ENCODE data around the gene MAP6.

MAP6 gene

DNA sequence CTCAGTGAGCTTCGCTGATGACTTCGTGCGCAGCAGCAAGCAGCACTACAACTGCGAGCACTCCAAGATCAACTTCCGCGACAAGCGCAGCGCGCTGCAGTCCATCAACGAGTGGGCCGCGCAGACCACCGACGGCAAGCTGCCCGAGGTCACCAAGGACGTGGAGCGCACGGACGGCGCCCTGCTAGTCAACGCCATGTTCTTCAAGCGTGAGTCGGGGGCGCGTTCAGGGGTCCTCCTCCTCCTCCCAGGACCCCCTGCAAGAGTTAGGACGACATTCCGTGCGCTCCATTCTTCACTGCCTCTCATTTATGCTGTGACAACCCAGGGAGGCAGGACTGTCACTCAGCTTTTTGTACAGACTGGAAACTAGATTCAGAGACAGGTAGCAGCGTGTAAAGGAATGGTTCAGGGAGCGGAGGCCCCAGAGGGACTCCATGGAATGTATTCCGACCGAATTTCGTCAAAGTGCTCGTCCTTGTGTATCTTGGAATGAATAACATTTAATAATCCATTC, 102.0 kb downstream of the MAP6 start:
- TF ChIP-seq PPARA (CRISPR knock-in tag; IDR thresholded peaks at IDR 0.05; ENCODE audit: borderline replicate concordance) (no peak), ZFP30 (CRISPR knock-in tag; IDR thresholded peaks at IDR 0.05) (no peak), ZNF70 (CRISPR knock-in tag; IDR thresholded peaks at IDR 0.05) (no peak), TCF4 (CRISPR knock-in tag; IDR thresholded peaks at IDR 0.05; ENCODE audit: borderline replicate concordance) (no peak), ZC3H10 (CRISPR knock-in tag; IDR thresholded peaks at IDR 0.05) (no peak), RARB (CRISPR knock-in tag; IDR thresholded peaks at IDR 0.05) (no peak)
- TF ChIP-seq, protein P1, sequence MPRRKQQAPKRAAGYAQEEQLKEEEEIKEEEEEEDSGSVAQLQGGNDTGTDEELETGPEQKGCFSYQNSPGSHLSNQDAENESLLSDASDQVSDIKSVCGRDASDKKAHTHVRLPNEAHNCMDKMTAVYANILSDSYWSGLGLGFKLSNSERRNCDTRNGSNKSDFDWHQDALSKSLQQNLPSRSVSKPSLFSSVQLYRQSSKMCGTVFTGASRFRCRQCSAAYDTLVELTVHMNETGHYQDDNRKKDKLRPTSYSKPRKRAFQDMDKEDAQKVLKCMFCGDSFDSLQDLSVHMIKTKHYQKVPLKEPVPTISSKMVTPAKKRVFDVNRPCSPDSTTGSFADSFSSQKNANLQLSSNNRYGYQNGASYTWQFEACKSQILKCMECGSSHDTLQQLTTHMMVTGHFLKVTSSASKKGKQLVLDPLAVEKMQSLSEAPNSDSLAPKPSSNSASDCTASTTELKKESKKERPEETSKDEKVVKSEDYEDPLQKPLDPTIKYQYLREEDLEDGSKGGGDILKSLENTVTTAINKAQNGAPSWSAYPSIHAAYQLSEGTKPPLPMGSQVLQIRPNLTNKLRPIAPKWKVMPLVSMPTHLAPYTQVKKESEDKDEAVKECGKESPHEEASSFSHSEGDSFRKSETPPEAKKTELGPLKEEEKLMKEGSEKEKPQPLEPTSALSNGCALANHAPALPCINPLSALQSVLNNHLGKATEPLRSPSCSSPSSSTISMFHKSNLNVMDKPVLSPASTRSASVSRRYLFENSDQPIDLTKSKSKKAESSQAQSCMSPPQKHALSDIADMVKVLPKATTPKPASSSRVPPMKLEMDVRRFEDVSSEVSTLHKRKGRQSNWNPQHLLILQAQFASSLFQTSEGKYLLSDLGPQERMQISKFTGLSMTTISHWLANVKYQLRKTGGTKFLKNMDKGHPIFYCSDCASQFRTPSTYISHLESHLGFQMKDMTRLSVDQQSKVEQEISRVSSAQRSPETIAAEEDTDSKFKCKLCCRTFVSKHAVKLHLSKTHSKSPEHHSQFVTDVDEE (CRISPR knock-in tag; IDR thresholded peaks at IDR 0.05) = no peak

DNA sequence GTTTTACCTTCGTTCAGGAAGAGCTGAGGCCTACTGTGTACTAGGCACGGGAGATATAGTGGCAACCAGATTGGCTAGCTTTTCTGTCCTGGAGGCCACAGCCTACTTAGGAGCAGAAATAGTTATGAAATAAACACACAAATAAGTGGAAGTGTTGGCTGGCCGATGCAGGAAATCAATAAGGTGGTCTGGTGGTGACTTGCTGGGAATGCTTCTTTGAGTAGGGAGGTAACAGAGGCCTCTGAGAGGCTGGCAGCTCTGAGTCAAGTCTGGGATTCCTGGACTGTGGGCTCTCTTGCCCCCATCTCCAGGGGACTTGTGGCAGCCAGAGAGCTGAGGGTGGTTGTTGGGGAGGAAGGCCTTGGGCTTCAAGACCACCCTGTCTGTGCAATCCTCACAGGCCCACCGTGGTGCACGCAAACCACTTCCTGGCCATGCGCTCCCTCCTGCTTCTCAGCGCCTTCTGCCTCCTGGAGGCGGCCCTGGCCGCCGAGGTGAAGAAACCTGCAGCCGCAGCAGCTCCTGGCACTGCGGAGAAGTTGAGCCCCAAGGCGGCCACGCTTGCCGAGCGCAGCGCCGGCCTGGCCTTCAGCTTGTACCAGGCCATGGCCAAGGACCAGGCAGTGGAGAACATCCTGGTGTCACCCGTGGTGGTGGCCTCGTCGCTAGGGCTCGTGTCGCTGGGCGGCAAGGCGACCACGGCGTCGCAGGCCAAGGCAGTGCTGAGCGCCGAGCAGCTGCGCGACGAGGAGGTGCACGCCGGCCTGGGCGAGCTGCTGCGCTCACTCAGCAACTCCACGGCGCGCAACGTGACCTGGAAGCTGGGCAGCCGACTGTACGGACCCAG, 102.7 kb downstream of the MAP6 start:
- no peak for TF ChIP-seq ZNF70 (CRISPR knock-in tag; IDR thresholded peaks at IDR 0.05)
- TF ChIP-seq ZFP3 (CRISPR knock-in tag; IDR thresholded peaks at IDR 0.05) = no peak
- no peak for TF ChIP-seq OSR1 (CRISPR knock-in tag; IDR thresholded peaks at IDR 0.05)
- TF ChIP-seq, protein P2, sequence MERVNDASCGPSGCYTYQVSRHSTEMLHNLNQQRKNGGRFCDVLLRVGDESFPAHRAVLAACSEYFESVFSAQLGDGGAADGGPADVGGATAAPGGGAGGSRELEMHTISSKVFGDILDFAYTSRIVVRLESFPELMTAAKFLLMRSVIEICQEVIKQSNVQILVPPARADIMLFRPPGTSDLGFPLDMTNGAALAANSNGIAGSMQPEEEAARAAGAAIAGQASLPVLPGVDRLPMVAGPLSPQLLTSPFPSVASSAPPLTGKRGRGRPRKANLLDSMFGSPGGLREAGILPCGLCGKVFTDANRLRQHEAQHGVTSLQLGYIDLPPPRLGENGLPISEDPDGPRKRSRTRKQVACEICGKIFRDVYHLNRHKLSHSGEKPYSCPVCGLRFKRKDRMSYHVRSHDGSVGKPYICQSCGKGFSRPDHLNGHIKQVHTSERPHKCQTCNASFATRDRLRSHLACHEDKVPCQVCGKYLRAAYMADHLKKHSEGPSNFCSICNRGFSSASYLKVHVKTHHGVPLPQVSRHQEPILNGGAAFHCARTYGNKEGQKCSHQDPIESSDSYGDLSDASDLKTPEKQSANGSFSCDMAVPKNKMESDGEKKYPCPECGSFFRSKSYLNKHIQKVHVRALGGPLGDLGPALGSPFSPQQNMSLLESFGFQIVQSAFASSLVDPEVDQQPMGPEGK (CRISPR knock-in tag; IDR thresholded peaks at IDR 0.05; ENCODE audit: borderline replicate concordance) = no peak
- TF ChIP-seq BACH2 (CRISPR knock-in tag; IDR thresholded peaks at IDR 0.05; ENCODE audit: borderline replicate concordance) = no peak
- TF ChIP-seq ZC3H10 (CRISPR knock-in tag; IDR thresholded peaks at IDR 0.05) = no peak
- no peak for TF ChIP-seq PPARA (CRISPR knock-in tag; IDR thresholded peaks at IDR 0.05; ENCODE audit: borderline replicate concordance)
- TF ChIP-seq SNAI2 (CRISPR knock-in tag; IDR thresholded peaks at IDR 0.05) = no peak
- no peak for TF ChIP-seq RARB (CRISPR knock-in tag; IDR thresholded peaks at IDR 0.05)
- no peak for TF ChIP-seq ZNF8 (CRISPR knock-in tag; IDR thresholded peaks at IDR 0.05)
- TF ChIP-seq ARNTL (CRISPR knock-in tag; IDR thresholded peaks at IDR 0.05; ENCODE audit: borderline replicate concordance, low read depth) = no peak
- TF ChIP-seq, protein P3, sequence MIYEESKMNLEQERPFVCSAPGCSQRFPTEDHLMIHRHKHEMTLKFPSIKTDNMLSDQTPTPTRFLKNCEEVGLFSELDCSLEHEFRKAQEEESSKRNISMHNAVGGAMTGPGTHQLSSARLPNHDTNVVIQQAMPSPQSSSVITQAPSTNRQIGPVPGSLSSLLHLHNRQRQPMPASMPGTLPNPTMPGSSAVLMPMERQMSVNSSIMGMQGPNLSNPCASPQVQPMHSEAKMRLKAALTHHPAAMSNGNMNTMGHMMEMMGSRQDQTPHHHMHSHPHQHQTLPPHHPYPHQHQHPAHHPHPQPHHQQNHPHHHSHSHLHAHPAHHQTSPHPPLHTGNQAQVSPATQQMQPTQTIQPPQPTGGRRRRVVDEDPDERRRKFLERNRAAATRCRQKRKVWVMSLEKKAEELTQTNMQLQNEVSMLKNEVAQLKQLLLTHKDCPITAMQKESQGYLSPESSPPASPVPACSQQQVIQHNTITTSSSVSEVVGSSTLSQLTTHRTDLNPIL (CRISPR knock-in tag; IDR thresholded peaks at IDR 0.05; ENCODE audit: low read depth) = no peak
- no peak for TF ChIP-seq TOX (CRISPR knock-in tag; IDR thresholded peaks at IDR 0.05; ENCODE audit: borderline replicate concordance)
- TF ChIP-seq ZNF565 (CRISPR knock-in tag; conservative IDR thresholded peaks at IDR 0.05; ENCODE audit: low read depth) = no peak
- no peak for TF ChIP-seq ISL1 (CRISPR knock-in tag; IDR thresholded peaks at IDR 0.05)
- no peak for ATAC-seq

More for the DNA sequence above, 102.0 kb downstream of the MAP6 start:
- no peak for ATAC-seq

DNA sequence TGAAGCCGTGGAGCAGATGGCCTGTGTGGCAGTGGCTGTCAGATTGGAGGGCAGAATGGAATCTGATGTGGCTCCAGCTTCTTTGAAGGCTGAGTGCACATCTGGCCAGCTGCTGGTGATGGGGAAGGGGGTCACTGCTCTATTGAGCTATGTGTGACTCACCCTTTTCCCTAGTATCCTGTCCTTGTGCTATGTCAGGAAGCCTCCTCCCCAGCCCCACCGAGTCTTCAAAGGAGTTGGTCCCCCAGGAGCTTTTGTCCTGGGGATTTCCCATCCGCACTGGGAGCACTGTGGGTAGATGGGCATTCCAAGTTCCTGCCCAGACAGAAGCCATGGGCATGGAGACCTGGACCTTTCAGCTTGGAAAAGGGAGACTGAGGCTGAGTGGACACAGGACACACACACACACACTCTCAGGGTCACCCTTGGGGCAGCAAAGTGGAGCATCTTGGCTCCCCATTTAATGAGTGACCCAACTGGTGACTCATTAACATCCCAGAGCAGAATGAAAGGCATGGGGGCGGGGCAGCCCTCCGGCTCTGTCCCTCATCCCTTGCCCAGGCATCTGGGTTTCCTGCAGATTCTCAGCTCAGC, 103.5 kb downstream of the MAP6 start:
- TF ChIP-seq BACH2 (CRISPR knock-in tag; IDR thresholded peaks at IDR 0.05; ENCODE audit: borderline replicate concordance) (no peak), ZNF70 (CRISPR knock-in tag; IDR thresholded peaks at IDR 0.05) (no peak), ARNTL (CRISPR knock-in tag; IDR thresholded peaks at IDR 0.05; ENCODE audit: borderline replicate concordance, low read depth) (no peak), ZFP3 (CRISPR knock-in tag; IDR thresholded peaks at IDR 0.05) (0 out of 2 replicates have a peak, but pooled peaks have one; percentile 33)
- TF ChIP-seq, protein P2 (CRISPR knock-in tag; IDR thresholded peaks at IDR 0.05; ENCODE audit: borderline replicate concordance) = no peak
- TF ChIP-seq, protein P4, sequence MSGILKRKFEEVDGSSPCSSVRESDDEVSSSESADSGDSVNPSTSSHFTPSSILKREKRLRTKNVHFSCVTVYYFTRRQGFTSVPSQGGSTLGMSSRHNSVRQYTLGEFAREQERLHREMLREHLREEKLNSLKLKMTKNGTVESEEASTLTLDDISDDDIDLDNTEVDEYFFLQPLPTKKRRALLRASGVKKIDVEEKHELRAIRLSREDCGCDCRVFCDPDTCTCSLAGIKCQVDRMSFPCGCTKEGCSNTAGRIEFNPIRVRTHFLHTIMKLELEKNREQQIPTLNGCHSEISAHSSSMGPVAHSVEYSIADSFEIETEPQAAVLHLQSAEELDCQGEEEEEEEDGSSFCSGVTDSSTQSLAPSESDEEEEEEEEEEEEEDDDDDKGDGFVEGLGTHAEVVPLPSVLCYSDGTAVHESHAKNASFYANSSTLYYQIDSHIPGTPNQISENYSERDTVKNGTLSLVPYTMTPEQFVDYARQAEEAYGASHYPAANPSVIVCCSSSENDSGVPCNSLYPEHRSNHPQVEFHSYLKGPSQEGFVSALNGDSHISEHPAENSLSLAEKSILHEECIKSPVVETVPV (CRISPR knock-in tag; IDR thresholded peaks at IDR 0.05) = no peak
- TF ChIP-seq, protein P3 (CRISPR knock-in tag; IDR thresholded peaks at IDR 0.05; ENCODE audit: low read depth) = no peak
- no peak; the same call in 2 of the 3 replicates for ATAC-seq

Data from SK-N-SH treated with all-trans-retinoic acid at 6 μM for 48 hours (cell line).